GM23338 (cell line): ENCODE measurements around the gene BTG3. TPM values are rescaled to one million over a fixed set of nuclear protein-coding genes. Genes with fewer than 3 reads are reported as not detected.

ENCODE experiments used
- ATAC-seq: fragments of 200-7000 bp; cut with Tn5 transposase; 3 replicates; pipeline ENCODE4 v1.9.1; 2020
- DNase-seq: peaks from one replicate; pipeline ENCODE4 v3.0.0-alpha.2; 2015; ENCODE audit warnings: low spot score
- H2AFZ ChIP-seq: fragments of 200-600 bp; sonication (generic); 2 replicates; pipeline ENCODE4 v1.8.0; 2016; ENCODE audit warnings: antibody characterized with exemption, mild to moderate bottlenecking, moderate library complexity
- H3F3A ChIP-seq: fragments of 200-600 bp; sonication (generic); replicated peaks from 2 replicates; pipeline ENCODE4 v1.8.0; 2017; ENCODE audit warnings: antibody characterized with exemption, mixed run types, low read depth
- H3K27ac ChIP-seq: fragments of 200-600 bp; sonication (generic); 2 replicates; pipeline ENCODE4 v1.6.1; 2016; ENCODE audit warnings: low read depth
- H3K27me3 ChIP-seq: fragments of 200-600 bp; sonication (generic); 2 replicates; pipeline ENCODE4 v1.8.0; 2016; ENCODE audit warnings: mild to moderate bottlenecking, mixed run types, moderate library complexity; ENCODE audit not compliant: insufficient read depth
- H3K36me3 ChIP-seq: fragments of 200-600 bp; sonication (generic); 2 replicates; pipeline ENCODE4 v1.8.0; 2016; ENCODE audit warnings: mild to moderate bottlenecking; ENCODE audit not compliant: insufficient read depth
- H3K4me1 ChIP-seq: fragments of 200-600 bp; sonication (generic); 2 replicates; pipeline ENCODE4 v1.8.0; 2016; ENCODE audit warnings: mild to moderate bottlenecking, moderate library complexity; ENCODE audit not compliant: insufficient read depth
- H3K4me2 ChIP-seq: fragments of 200-600 bp; sonication (generic); 2 replicates; pipeline ENCODE4 v1.7.1; 2017; ENCODE audit warnings: mixed run types
- H3K4me3 ChIP-seq: fragments of 200-600 bp; sonication (generic); 2 replicates; pipeline ENCODE4 v1.6.1; 2016; ENCODE audit warnings: mixed run types
- H3K79me2 ChIP-seq: fragments of 200-600 bp; sonication (generic); replicated peaks from 2 replicates; pipeline ENCODE4 v1.8.0; 2017; ENCODE audit warnings: mild to moderate bottlenecking; ENCODE audit not compliant: insufficient read depth
- H3K9me2 ChIP-seq: fragments of 200-600 bp; sonication (generic); 2 replicates; pipeline ENCODE4 v1.8.0; 2017; ENCODE audit not compliant: insufficient read depth
- H4K20me1 ChIP-seq: fragments of 200-600 bp; sonication (generic); replicated peaks from 2 replicates; pipeline ENCODE4 v1.8.0; 2017; ENCODE audit warnings: mild to moderate bottlenecking; ENCODE audit not compliant: insufficient read depth
- H3K27ac Mint-ChIP-seq: 2 replicates; pipeline ENCODE4 v1.8.0; 2020; ENCODE audit warnings: inconsistent platforms, mild to moderate bottlenecking, moderate library complexity, mixed read lengths
- H3K27me3 Mint-ChIP-seq: 3 replicates; pipeline ENCODE4 v1.8.0; 2022; ENCODE audit warnings: low read depth, mild to moderate bottlenecking, moderate library complexity, mixed read lengths, inconsistent platforms; ENCODE audit not compliant: insufficient read depth, poor library complexity
- H3K36me3 Mint-ChIP-seq: 3 replicates; pipeline ENCODE4 v1.8.0; 2021; ENCODE audit warnings: low read depth, mild to moderate bottlenecking, inconsistent platforms, moderate library complexity, mixed read lengths
- H3K4me1 Mint-ChIP-seq: 3 replicates; pipeline ENCODE4 v1.8.0; 2020; ENCODE audit warnings: mild to moderate bottlenecking, inconsistent platforms, mixed read lengths
- H3K4me3 Mint-ChIP-seq: 3 replicates; pipeline ENCODE4 v1.8.0; 2021; ENCODE audit warnings: moderate library complexity, mild to moderate bottlenecking, inconsistent platforms, mixed read lengths
- H3K9me3 Mint-ChIP-seq: 3 replicates; pipeline ENCODE4 v1.8.0; 2020; ENCODE audit warnings: moderate library complexity, mild to moderate bottlenecking, inconsistent platforms, mixed read lengths
- CREB1 ChIP-seq: fragments of 250-450 bp; sonication (Bioruptor Pico); IDR thresholded peaks from 2 replicates; pipeline ENCODE4 v1.5.0; 2020; ENCODE audit warnings: low read depth, mild to moderate bottlenecking, moderate library complexity
- EZH2 ChIP-seq: fragments of 200-600 bp; sonication (generic); IDR thresholded peaks from one replicate; pipeline ENCODE4 v1.8.0; 2017; ENCODE audit warnings: antibody characterized with exemption, mild to moderate bottlenecking, low read depth; ENCODE audit not compliant: unreplicated experiment
- JUNB ChIP-seq: IDR thresholded peaks from one replicate; pipeline ENCODE4 v1.6.1; 2016; ENCODE audit warnings: antibody characterized with exemption; ENCODE audit not compliant: unreplicated experiment
- NANOG ChIP-seq: IDR thresholded peaks from 2 replicates; pipeline ENCODE4 v1.6.1; 2016; ENCODE audit warnings: antibody characterized with exemption, borderline replicate concordance
- POLR2AphosphoS5 ChIP-seq: IDR thresholded peaks from 2 replicates; pipeline ENCODE4 v1.6.1; 2016; ENCODE audit warnings: antibody characterized with exemption, low read depth
- ZNF114 ChIP-seq: fragments of 250-450 bp; sonication (Bioruptor Pico); IDR thresholded peaks from 2 replicates; pipeline ENCODE4 v1.5.0; 2020; ENCODE audit warnings: mild to moderate bottlenecking, moderate library complexity
- ZNF331 ChIP-seq: fragments of 250-450 bp; sonication (Bioruptor Pico); IDR thresholded peaks from 2 replicates; pipeline ENCODE4 v1.5.0; 2020; ENCODE audit warnings: low read depth, mild to moderate bottlenecking, moderate library complexity
- ZNF462 ChIP-seq: fragments of 250-450 bp; sonication (Bioruptor Pico); IDR thresholded peaks from 2 replicates; pipeline ENCODE4 v1.5.0; 2020; ENCODE audit warnings: mild to moderate bottlenecking, moderate library complexity
- polyA plus RNA-seq: library from polyadenylated mRNA; unstranded; fragments of >200 nt; fragmentation: Nextera tagmentation; extraction: Ambion mirVana; gene quantifications from 2 replicates; pipeline ENCODE4 v1.2.1, GENCODE V29; 2016
- total RNA-seq: library from RNA; depleted of rRNA; stranded (reverse); fragments of >200 nt; shearing (Covaris generic); gene quantifications from 2 replicates; pipeline ENCODE4 v1.2.3, GENCODE V29; 2014

The BTG3 gene
- total and polyA plus RNA-seq, 2 experiments from 2014 or later = 24.0 to 43.8 TPM

GRCh38 chr21:17612023-17612564 is 607 bp downstream of the BTG3 start:
- Histone ChIP-seq H3K27ac (no peak overlapping the region), H3F3A (no peaks in the 10 kb centered on the region), H3K9me2 (no peaks in the 10 kb centered on the region), H3K79me2 (peaks cover 48% of the 10 kb centered on the region), H3K4me1 (peaks cover 11% of the 10 kb centered on the region), H2AFZ (peak overlapping the region; percentile 50; the same call in 1 of the 2 replicates), H3K36me3 (no peaks in the 10 kb centered on the region), H3K27me3 (peaks cover 21% of the 10 kb centered on the region), H3K4me3 (peak overlapping the region; percentile 95), H3K4me2 (peak overlapping the region; percentile 98), H4K20me1 (peaks cover 10% of the 10 kb centered on the region)
- peaks cover 11% of the 10 kb centered on the region for H3K27me3 Mint-ChIP-seq
- peaks cover 13% of the 10 kb centered on the region for H3K4me1 Mint-ChIP-seq
- peak overlapping the region; percentile 80 for H3K4me3 Mint-ChIP-seq
- H3K27ac Mint-ChIP-seq = peak overlapping the region; percentile 68; the same call in 1 of the 2 replicates
- ATAC-seq = peak; percentile 44
- H3K36me3 Mint-ChIP-seq = peaks cover 32% of the 10 kb centered on the region
- DNase-seq = peak; percentile 70
- H3K9me3 Mint-ChIP-seq = no peaks in the 10 kb centered on the region
- no peak for TF ChIP-seq EZH2
- TF ChIP-seq ZNF462 (CRISPR knock-in tag) = no peak
- TF ChIP-seq ZNF331 = no peak

- TF ChIP-seq ZNF331 = no peak
- 0 out of 2 replicates have a peak, but pooled peaks have one; percentile 21 for TF ChIP-seq POLR2AphosphoS5
- no peak for TF ChIP-seq JUNB
- TF ChIP-seq CREB1 (CRISPR knock-in tag) = peak; percentile 94
- no peak for TF ChIP-seq ZNF114 (CRISPR knock-in tag)
- TF ChIP-seq NANOG = no peak
- DNase-seq (peak; percentile 80), ATAC-seq (peak; percentile 32)
- Histone ChIP-seq H3K27me3 (peaks cover 21% of the 10 kb centered on the region), H3K4me1 (peaks cover 11% of the 10 kb centered on the region), H3K36me3 (no peaks in the 10 kb centered on the region; the same call in 1 of the 2 replicates), H3K79me2 (peaks cover 53% of the 10 kb centered on the region), H2AFZ (peak overlapping the region; percentile 50; the same call in 1 of the 2 replicates), H3K9me2 (no peaks in the 10 kb centered on the region), H3K4me2 (peak overlapping the region; percentile 98), H3K27ac (no peak overlapping the region), H4K20me1 (peaks cover 10% of the 10 kb centered on the region), H3F3A (no peaks in the 10 kb centered on the region), H3K4me3 (peak overlapping the region; percentile 95)
- peaks cover 12% of the 10 kb centered on the region for H3K27me3 Mint-ChIP-seq
- H3K9me3 Mint-ChIP-seq = no peaks in the 10 kb centered on the region
- peaks cover 34% of the 10 kb centered on the region for H3K36me3 Mint-ChIP-seq
- peaks cover 13% of the 10 kb centered on the region for H3K4me1 Mint-ChIP-seq
- peak overlapping the region; percentile 80 for H3K4me3 Mint-ChIP-seq
- H3K27ac Mint-ChIP-seq = peak overlapping the region; percentile 68
Observed at GRCh38 chr21:17611414-17612022, 1.2 kb downstream of the BTG3 start.
